ENCODE data around the gene HTR1D. TPM values are rescaled to one million over a fixed set of nuclear protein-coding genes. Genes with fewer than 3 reads are reported as not detected.

The HTR1D gene
- total RNA-seq, 1 experiment from 2014 or later: 3.1 TPM

GRCh38 chr1:23251812-23252211, 34.5 kb upstream of the HTR1D start:
- H3T11ph ChIP-seq (ENCODE audit: low read length): no peak overlapping the region
- no peak overlapping the region for H2BK12ac ChIP-seq (ENCODE audit: insufficient read length, low read depth, low read length)
- no peaks in the 10 kb centered on the region for H3K79me1 ChIP-seq (ENCODE audit: insufficient read depth, low read depth, low read length, poor library complexity, severe bottlenecking)
- Mint-ChIP-seq H3K36me3 (ENCODE audit: insufficient read depth in 1 of 3, low read depth in 3 of 3) (peaks cover 0 to 6% (median 5%) of the 10 kb centered on the region in 3 experiments; a peak in 4 of 7 replicates), H3K9me3 (peaks cover 6 to 8% of the 10 kb centered on the region in 2 experiments; a peak in 3 of 5 replicates), H3K27ac (no peak overlapping the region), H3K27me3 (ENCODE audit: low read depth) (peaks cover 6% of the 10 kb centered on the region), H3K4me1 (peaks cover 13 to 19% of the 10 kb centered on the region in 2 experiments), H3K4me3 (no peak overlapping the region)
- no peak overlapping the region for H4K8ac ChIP-seq (replicated peaks; ENCODE audit: insufficient read length, low read depth, low read length)
- H3K4me1 ChIP-seq (ENCODE audit: insufficient read depth, low read length): no peaks in the 10 kb centered on the region
- no peak overlapping the region for H3K23ac ChIP-seq (ENCODE audit: insufficient read length, low read depth, low read length)
- H2AK5ac ChIP-seq (ENCODE audit: insufficient read length, low read length): no peak overlapping the region
- no peak overlapping the region for H2BK5ac ChIP-seq (ENCODE audit: insufficient read length, low read length)
- H3K56ac ChIP-seq (ENCODE audit: insufficient read length, low read depth, low read length): no peak overlapping the region
- no peaks in the 10 kb centered on the region for H4K20me1 ChIP-seq (ENCODE audit: control insufficient read depth, insufficient read depth, insufficient read length)
- H3K23me2 ChIP-seq (ENCODE audit: insufficient read length, low read depth, low read length, poor library complexity, severe bottlenecking): no peaks in the 10 kb centered on the region
- no peak overlapping the region for H2AFZ ChIP-seq (ENCODE audit: low read length)
- no peak overlapping the region for H3K4ac ChIP-seq (ENCODE audit: low read depth, low read length)
- no peak overlapping the region for H2BK120ac ChIP-seq (ENCODE audit: low read depth, low read length, poor library complexity, severe bottlenecking)
- no peak overlapping the region for H3K27ac ChIP-seq (ENCODE audit: insufficient read length, low read depth, low read length)
- DNase-seq: no peak
- no peak for TF ChIP-seq CTCF (conservative IDR thresholded peaks at IDR 0.05)
- H3K27me3 ChIP-seq (ENCODE audit: insufficient read depth, low read length): no peaks in the 10 kb centered on the region
- H3K14ac ChIP-seq (ENCODE audit: insufficient read depth, low read length): no peak overlapping the region
- H2BK15ac ChIP-seq (ENCODE audit: low read depth, low read length): no peak overlapping the region
- H2BK20ac ChIP-seq (ENCODE audit: low read depth, low read length, poor library complexity, severe bottlenecking): no peak overlapping the region
- no peaks in the 10 kb centered on the region for H3K9me3 ChIP-seq (ENCODE audit: control insufficient read depth, low read depth, low read length)
- H3K9ac ChIP-seq (ENCODE audit: extremely low read depth, insufficient read length, low read length): no peak overlapping the region
- H3K79me2 ChIP-seq (ENCODE audit: insufficient read depth, low read length): no peaks in the 10 kb centered on the region
- no peak overlapping the region for H4K5ac ChIP-seq (ENCODE audit: insufficient read length, low read depth, low read length)
- no peak overlapping the region for H4K91ac ChIP-seq (ENCODE audit: insufficient read length, low read depth, low read length)
- no CpG with 5 or more reads among the region's 1 CpG for WGBS (ENCODE audit: extremely low coverage, insufficient read length, low lambda C conversion rate)
- H3K18ac ChIP-seq (ENCODE audit: insufficient read length, low read depth, low read length): no peak overlapping the region
- no peak overlapping the region for H3K4me2 ChIP-seq (ENCODE audit: insufficient read depth, insufficient read length, low read length)

Data from H9 (cell line).